Vagina (tissue), 2 donors: ENCODE results near the gene TCTN3.

Source experiments
- POLR2A ChIP-seq, 2 donors: fragments of 450-650 bp; IDR thresholded peaks; one replicate each; pipeline ENCODE4 v1.6.1; 2017; ENCODE audit warnings: antibody characterized with exemption in 2 of 2, mild to moderate bottlenecking in 2 of 2, moderate library complexity in 2 of 2
- POLR2AphosphoS5 ChIP-seq, 2 donors: sonication (generic); formaldehyde crosslinking; IDR thresholded peaks; one replicate each; pipeline ENCODE4 v1.9.0; 2017; ENCODE audit warnings: antibody characterized with exemption in 2 of 2, mild to moderate bottlenecking in 2 of 2, low read depth in 1 of 2; ENCODE audit not compliant: insufficient read depth in 1 of 2
- TF ChIP-seq, protein P1 (sequence below), 3 experiments: fragments of 450-650 bp in 2 of 3; fragments of 200-600 bp in 1 of 3; sonication (generic) in 1 of 3; IDR thresholded peaks; one replicate each; pipeline ENCODE4 v1.5.1; 2017 to 2019; ENCODE audit warnings: antibody characterized with exemption in 3 of 3, mild to moderate bottlenecking in 2 of 3, moderate library complexity in 2 of 3

DNA sequence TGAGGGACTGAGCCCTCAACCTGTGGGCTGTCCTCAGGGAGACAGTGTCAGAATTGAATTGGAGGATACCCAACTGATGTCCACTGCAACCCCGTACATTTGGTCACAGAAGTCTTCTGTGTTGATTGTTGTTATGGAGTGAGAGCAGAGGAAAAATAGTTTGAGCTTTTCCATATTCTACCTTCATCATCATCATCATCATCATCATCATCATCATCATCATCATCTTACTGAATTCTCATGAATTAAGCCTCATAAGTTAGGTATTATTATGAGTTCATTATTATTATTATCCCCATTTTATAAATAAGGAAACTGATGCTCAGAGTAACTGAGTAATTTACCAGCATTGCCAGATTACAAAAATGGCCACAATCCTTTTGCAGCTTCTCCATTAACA is 45.6 kb downstream of the TCTN3 start:
- TF ChIP-seq, protein P1, sequence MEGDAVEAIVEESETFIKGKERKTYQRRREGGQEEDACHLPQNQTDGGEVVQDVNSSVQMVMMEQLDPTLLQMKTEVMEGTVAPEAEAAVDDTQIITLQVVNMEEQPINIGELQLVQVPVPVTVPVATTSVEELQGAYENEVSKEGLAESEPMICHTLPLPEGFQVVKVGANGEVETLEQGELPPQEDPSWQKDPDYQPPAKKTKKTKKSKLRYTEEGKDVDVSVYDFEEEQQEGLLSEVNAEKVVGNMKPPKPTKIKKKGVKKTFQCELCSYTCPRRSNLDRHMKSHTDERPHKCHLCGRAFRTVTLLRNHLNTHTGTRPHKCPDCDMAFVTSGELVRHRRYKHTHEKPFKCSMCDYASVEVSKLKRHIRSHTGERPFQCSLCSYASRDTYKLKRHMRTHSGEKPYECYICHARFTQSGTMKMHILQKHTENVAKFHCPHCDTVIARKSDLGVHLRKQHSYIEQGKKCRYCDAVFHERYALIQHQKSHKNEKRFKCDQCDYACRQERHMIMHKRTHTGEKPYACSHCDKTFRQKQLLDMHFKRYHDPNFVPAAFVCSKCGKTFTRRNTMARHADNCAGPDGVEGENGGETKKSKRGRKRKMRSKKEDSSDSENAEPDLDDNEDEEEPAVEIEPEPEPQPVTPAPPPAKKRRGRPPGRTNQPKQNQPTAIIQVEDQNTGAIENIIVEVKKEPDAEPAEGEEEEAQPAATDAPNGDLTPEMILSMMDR (IDR thresholded peaks at IDR 0.05): no peak
- TF ChIP-seq POLR2AphosphoS5 (IDR thresholded peaks at IDR 0.05; ENCODE audit: insufficient read depth in 1 of 2, low read depth in 1 of 2): no peak
- no peak for TF ChIP-seq POLR2A (IDR thresholded peaks at IDR 0.05)
